ENCODE results near the gene DLG2.

- TF ChIP-seq TAF1 (IDR thresholded peaks at IDR 0.05; ENCODE audit: borderline replicate concordance, insufficient read depth, low read length) (no peak), REST (IDR thresholded peaks at IDR 0.05; ENCODE audit: insufficient read depth in 1 of 2, low read depth in 2 of 2, low read length in 2 of 2) (no peak), POLR2AphosphoS5 (IDR thresholded peaks at IDR 0.05; ENCODE audit: low read depth, low read length) (no peak)
Measured at GRCh38 chr11:84022695-84023094, 1604.4 kb downstream of the DLG2 start.
